HCT116 (cell line): ENCODE measurements around the gene MSI2. TPM values are rescaled to one million over a fixed set of nuclear protein-coding genes. Genes with fewer than 3 reads are reported as not detected.
A peak's percentile ranks its signal among the peaks of the same experiment; 100 is the strongest.

ENCODE experiments used
- ATAC-seq: fragments of 200-7000 bp; cut with Tn5 transposase; 2 replicates; pipeline ENCODE4 v1.9.1; 2020; ENCODE audit warnings: mild to moderate bottlenecking, moderate library complexity
- BruUV-seq: library from RNA; stranded (reverse); fragments of 400-500 nt; replicated peaks from 2 replicates; lab custom pipeline; 2021; lab: Mats Ljungman, UMichigan
- CTCF ChIA-PET: fragments of 300-600 bp; sonication (Branson Sonifier 250); formaldehyde crosslinking; loops from one replicate; lab custom pipeline; 2021; ENCODE audit warnings: antibody characterized with exemption; lab: Charles Lee
- POLR2A ChIA-PET: fragments of 300-600, 350-600 bp; sonication (Branson Sonifier 250); formaldehyde crosslinking; loops from one replicate; lab custom pipeline; 2021; ENCODE audit warnings: antibody characterized with exemption; lab: Charles Lee
- RAD21 ChIA-PET, 2 experiments: fragments of 300-600 bp; sonication (Branson Sonifier 250); formaldehyde crosslinking; loops; one replicate each; lab custom pipeline; 2023; ENCODE audit warnings: low total read pairs in 2 of 2; ENCODE audit not compliant: uncharacterized antibody in 2 of 2, unreplicated experiment in 2 of 2, low non-redundant PET in 1 of 2; lab: Charles Lee
- DNase-seq: peaks from one replicate; pipeline ENCODE4 v3.0.0-alpha.2; 2010; ENCODE audit warnings: low read depth, low spot score
- H2AFZ ChIP-seq: fragments of 200-600 bp; shearing (Covaris generic), sonication (generic); 2 replicates; pipeline ENCODE4 v1.6.1; 2017; ENCODE audit warnings: low read depth, mixed run types, mixed read lengths, antibody characterized with exemption, low read length; ENCODE audit not compliant: poor library complexity, severe bottlenecking
- H3K27ac ChIP-seq: 2 replicates; pipeline ENCODE4 v1.5.1; 2012; ENCODE audit warnings: low read depth, low read length
- H3K27me3 ChIP-seq: fragments of 200-600 bp; sonication (generic); 2 replicates; pipeline ENCODE4 v1.6.1; 2016; ENCODE audit warnings: mixed run types, low read length, mixed read lengths; ENCODE audit not compliant: insufficient read depth
- H3K36me3 ChIP-seq, 2 experiments: fragments of 200-500 bp in 1 of 2; fragments of 200-600 bp in 1 of 2; sonication (Bioruptor generic) in 1 of 2; sonication (generic) in 1 of 2; 2 replicates each; pipeline versions ENCODE4 v1.5.1 to v1.6.1; 2014 to 2016; ENCODE audit warnings: low read length in 2 of 2, inconsistent platforms in 1 of 2, mixed read lengths in 1 of 2, mixed run types in 1 of 2; ENCODE audit not compliant: insufficient read depth in 2 of 2, control insufficient read depth in 1 of 2
- H3K4me1 ChIP-seq, 2 experiments: fragments of 200-600 bp in 1 of 2; sonication (generic) in 1 of 2; 2 replicates each; pipeline versions ENCODE4 v1.5.1 to v1.6.1; 2012 to 2017; ENCODE audit warnings: low read length in 2 of 2, inconsistent platforms in 1 of 2, mild to moderate bottlenecking in 1 of 2, mixed read lengths in 1 of 2, mixed run types in 1 of 2, moderate library complexity in 1 of 2; ENCODE audit not compliant: insufficient read depth in 2 of 2, control insufficient read depth in 1 of 2
- H3K4me2 ChIP-seq: fragments of 200-600 bp; sonication (generic); 2 replicates; pipeline ENCODE4 v1.6.1; 2017; ENCODE audit warnings: mixed run types, low read length, mixed read lengths
- H3K4me3 ChIP-seq, 2 experiments: fragments of 200-600 bp in 1 of 2; sonication (generic) in 1 of 2; replicated peaks in 1 of 2; 2 replicates each; pipeline ENCODE4 v1.5.1; 2011 to 2016; ENCODE audit warnings: low read length in 2 of 2, control low read depth in 1 of 2, low read depth in 1 of 2, mild to moderate bottlenecking in 1 of 2, mixed read lengths in 1 of 2, mixed run types in 1 of 2
- H3K79me2 ChIP-seq: fragments of 200-600 bp; sonication (generic); 2 replicates; pipeline ENCODE4 v1.6.1; 2017; ENCODE audit warnings: mild to moderate bottlenecking, mixed run types, low read length, moderate library complexity, mixed read lengths; ENCODE audit not compliant: insufficient read depth
- H3K9ac ChIP-seq: fragments of 200-600 bp; sonication (generic); 2 replicates; pipeline ENCODE4 v1.6.1; 2016; ENCODE audit warnings: low read length, mixed read lengths
- H3K9me2 ChIP-seq: fragments of 200-600 bp; sonication (generic), shearing (Covaris generic); 2 replicates; pipeline ENCODE4 v1.6.1; 2017; ENCODE audit warnings: mixed run types, mild to moderate bottlenecking, moderate library complexity; ENCODE audit not compliant: insufficient read depth
- H3K9me3 ChIP-seq, 2 experiments: fragments of 200-500 bp in 1 of 2; fragments of 200-600 bp in 1 of 2; sonication (Bioruptor generic) in 1 of 2; sonication (generic) in 1 of 2; 2 replicates each; pipeline ENCODE4 v1.6.1; 2014 to 2017; ENCODE audit warnings: low read length in 2 of 2, mixed read lengths in 2 of 2, inconsistent platforms in 1 of 2, low read depth in 1 of 2, mild to moderate bottlenecking in 1 of 2, mixed run types in 1 of 2, moderate library complexity in 1 of 2; ENCODE audit not compliant: control insufficient read depth in 1 of 2, insufficient read depth in 1 of 2
- H4K20me1 ChIP-seq: fragments of 200-600 bp; sonication (generic), shearing (Covaris generic); 2 replicates; pipeline ENCODE4 v1.6.1; 2017; ENCODE audit warnings: mixed run types, mild to moderate bottlenecking, moderate library complexity; ENCODE audit not compliant: insufficient read depth
- CEBPB ChIP-seq: IDR thresholded peaks from 2 replicates; pipeline ENCODE4 v1.6.1; 2012; ENCODE audit warnings: low read depth
- FOSL1 ChIP-seq: IDR thresholded peaks from 2 replicates; pipeline ENCODE4 v1.6.1; 2012; ENCODE audit warnings: low read depth
- MAX ChIP-seq: IDR thresholded peaks from 2 replicates; pipeline ENCODE4 v1.6.1; 2012
- SP1 ChIP-seq: IDR thresholded peaks from 2 replicates; pipeline ENCODE4 v1.6.1; 2012; ENCODE audit warnings: low read depth
- YY1 ChIP-seq: IDR thresholded peaks from 2 replicates; pipeline ENCODE4 v1.6.1; 2011; ENCODE audit warnings: low read length, low read depth, moderate library complexity, mild to moderate bottlenecking; ENCODE audit not compliant: insufficient replicate concordance; ENCODE audit errors: extremely low read depth
- intact Hi-C: fragments of 100-400 bp; cut with micrococcal nuclease; formaldehyde crosslinking; loops from 2 replicates; pipeline ENCODE4 v1.10.0; 2022
- total RNA-seq: library from RNA; stranded (reverse); gene quantifications from one replicate; pipeline ENCODE4 v1.2.1, GENCODE V29; 2021; ENCODE audit not compliant: unreplicated experiment

The MSI2 gene
- total RNA-seq, 1 experiment from 2014 or later = 137 TPM

DNA sequence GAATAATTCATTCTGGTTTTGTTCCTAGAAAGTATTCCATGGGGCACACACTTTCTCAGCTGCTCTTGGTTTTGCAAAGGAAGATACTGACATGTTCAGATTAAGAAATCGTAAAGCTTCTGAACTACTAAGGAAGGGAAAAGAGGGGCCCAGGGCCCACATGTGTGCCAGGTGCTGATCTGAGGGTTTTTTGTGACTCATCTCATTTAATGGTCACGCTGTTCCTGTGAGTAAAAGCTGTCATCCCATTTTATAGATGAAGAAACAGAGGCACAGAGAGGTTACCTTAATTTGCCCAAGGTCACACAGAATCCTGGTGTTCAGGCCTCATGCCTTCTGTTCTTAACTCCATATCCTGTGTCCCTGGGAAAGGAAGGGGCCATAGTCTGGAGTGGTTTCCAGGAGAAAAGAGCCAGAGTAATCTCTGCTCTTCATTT lies 113.2 kb downstream of the MSI2 start:
- BruUV-seq = no TSS peak
- Histone ChIP-seq H4K20me1 (no peaks in the 10 kb centered on the region), H3K9me3 (peaks cover 4 to 9% of the 10 kb centered on the region in 2 experiments; a peak in 2 of 4 replicates), H3K27me3 (no peaks in the 10 kb centered on the region), H3K36me3 (0 out of 4 replicates have a peak, but pooled peaks cover 0 to 9% of the 10 kb centered on the region in 2 experiments), H3K27ac (no peak overlapping the region), H3K4me3 (no peak overlapping the region), H3K9ac (no peak overlapping the region), H3K4me2 (peak overlapping the region; percentile 6; the same call in 1 of the 2 replicates), H3K4me1 (peaks cover 57 to 80% of the 10 kb centered on the region in 2 experiments), H2AFZ (no peak overlapping the region)
- ChIA-PET CTCF (interaction anchor here (1.2 kb wide), 1 partner anchor 126 kb away, joined by 4 read pairs; no protein-coding TSS in a partner anchor), POLR2A (no interaction called here), RAD21 (no interaction called here)
- ATAC-seq = no peak
- intact Hi-C loops = no loop called here
- TF ChIP-seq YY1 = no peak
- TF ChIP-seq, all 23 proteins: peak for 0
- H3K79me2 ChIP-seq = peaks cover 6% of the 10 kb centered on the region; the same call in 1 of the 2 replicates
- no peaks in the 10 kb centered on the region for H3K9me2 ChIP-seq
- no peak for DNase-seq

DNA sequence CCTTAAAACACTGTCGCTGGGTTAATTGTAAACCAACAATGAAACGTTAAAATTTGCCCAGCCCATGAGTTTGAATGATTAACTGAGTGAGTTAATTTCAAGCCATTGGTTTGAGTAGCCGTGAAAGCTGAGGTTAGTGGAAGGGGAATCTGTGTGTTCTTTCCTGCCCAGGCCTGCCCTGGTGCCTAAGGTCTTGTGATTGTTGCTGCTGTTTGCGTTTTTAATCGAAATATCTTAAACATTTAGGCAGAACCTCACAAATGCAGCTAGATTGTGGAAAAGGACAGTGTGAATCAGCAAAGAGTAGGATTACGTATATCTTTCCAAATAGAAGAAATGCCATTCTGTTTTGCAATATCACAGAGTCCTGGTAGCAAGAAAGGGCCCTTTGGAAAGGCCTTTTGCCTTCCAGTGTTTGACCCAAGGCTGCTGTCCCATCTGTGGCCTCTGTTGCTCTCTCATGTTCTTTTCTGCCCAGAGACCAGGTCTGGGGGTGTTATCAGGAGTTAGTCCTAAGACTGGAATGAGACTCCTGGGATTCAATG lies 113.8 kb downstream of the MSI2 start:
- no TSS peak for BruUV-seq
- ChIA-PET CTCF (interaction anchor here (1.2 kb wide), 1 partner anchor 126 kb away, joined by 4 read pairs; no protein-coding TSS in a partner anchor), POLR2A (no interaction called here), RAD21 (no interaction called here)
- ATAC-seq (peak; percentile 27), DNase-seq (no peak)
- intact Hi-C loops = loop anchor here (5.0 kb wide), 1 partner anchor 113 kb away; the partner anchor contains the start of gene MSI2
- peaks cover 4 to 9% of the 10 kb centered on the region in 2 experiments; a peak in 2 of 4 replicates for H3K9me3 ChIP-seq
- H3K27me3 ChIP-seq = no peaks in the 10 kb centered on the region
- TF ChIP-seq MAX (no peak), CEBPB (peak; percentile 75), SP1 (peak; percentile 15; the same call in 1 of the 2 replicates), FOSL1 (no peak)
- H3K4me1 ChIP-seq = peaks cover 63 to 86% of the 10 kb centered on the region in 2 experiments
- H3K79me2 ChIP-seq = peaks cover 6% of the 10 kb centered on the region; the same call in 1 of the 2 replicates
- H3K9ac ChIP-seq = no peak overlapping the region
- H2AFZ ChIP-seq = no peak overlapping the region
- peak overlapping the region; percentile 11; the same call in 1 of the 2 replicates for H3K27ac ChIP-seq
- peak overlapping the region; percentile 6; the same call in 1 of the 2 replicates for H3K4me2 ChIP-seq
- no peaks in the 10 kb centered on the region for H3K9me2 ChIP-seq
- H3K36me3 ChIP-seq = 0 out of 4 replicates have a peak, but pooled peaks cover 0 to 9% of the 10 kb centered on the region in 2 experiments
- H3K4me3 ChIP-seq = no peak overlapping the region
- no peaks in the 10 kb centered on the region for H4K20me1 ChIP-seq
